RCC 7860 (cell line): ENCODE data around the gene FUT4.
"Not testable (repeated sequence)": the region's sequence is repeated elsewhere in the genome, so short reads cannot be mapped to it uniquely, and the experiment has no call there.

Experiments used
- DNase-seq: peaks from one replicate; pipeline ENCODE4 v3.0.0-alpha.2; 2015; ENCODE audit warnings: low spot score
- FAIRE-seq: peaks from 2 replicates; lab custom pipeline; 2012; peaks lifted over from hg19 to GRCh38; lab: Jason Lieb, UNC

The FUT4 gene

GRCh38 chr11:94563176-94563847, 19.6 kb downstream of the FUT4 start:
- no peak for FAIRE-seq

DNA sequence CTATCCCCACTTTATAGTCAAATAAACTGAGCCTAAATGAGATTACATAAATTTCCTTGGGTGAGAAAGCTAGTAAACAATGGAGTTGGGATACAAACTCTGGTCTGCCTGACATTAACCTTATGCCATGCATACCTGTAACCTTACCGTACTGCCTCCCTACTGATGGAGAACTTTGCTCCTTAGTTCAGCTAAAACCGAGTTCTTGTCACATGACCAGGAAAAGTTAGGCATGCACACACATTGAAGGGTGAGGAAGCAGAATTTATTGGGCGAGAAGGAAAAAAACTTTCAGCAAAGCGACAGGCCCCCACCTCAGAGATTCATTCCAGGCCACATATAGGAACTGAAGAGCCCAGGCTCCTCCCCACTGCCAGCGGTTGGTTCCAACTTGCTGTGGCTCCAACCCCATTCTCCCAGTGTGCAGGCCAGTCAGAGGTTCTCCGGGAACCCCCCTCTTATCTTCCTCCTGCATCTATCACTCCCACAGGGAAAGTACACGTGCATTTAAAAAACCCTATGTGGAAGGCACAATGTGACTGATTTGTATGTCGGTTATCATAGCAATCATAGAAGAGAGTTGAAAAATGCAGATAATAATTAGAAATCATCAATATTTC, 20.2 kb downstream of the FUT4 start:
- DNase-seq (no peak), FAIRE-seq (no peak)

More at GRCh38 chr11:94563176-94563847, 19.6 kb downstream of the FUT4 start:
- DNase-seq = peak; percentile 50

DNA sequence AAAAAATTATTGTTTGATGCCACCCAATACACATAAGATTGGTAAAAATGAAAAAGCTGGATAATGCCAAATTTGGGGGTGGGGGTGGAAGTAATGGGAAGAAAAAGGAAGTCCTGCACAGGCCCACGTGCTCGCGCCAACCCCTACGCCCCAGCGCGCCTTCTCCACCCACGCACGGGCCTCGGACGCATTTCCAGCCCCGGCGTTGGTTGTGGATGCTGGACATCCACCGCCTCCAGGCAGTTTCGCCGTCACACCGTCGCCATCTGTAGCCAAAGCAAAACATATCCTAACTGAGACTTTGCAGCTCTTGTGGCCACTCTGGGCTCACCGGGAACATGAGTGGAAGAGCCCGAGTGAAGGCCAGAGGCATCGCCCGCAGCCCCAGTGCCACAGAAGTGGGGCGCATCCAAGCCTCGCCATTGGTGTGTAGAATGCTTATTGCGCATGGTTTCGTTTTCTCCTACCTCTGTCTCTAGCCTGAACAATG, 23.5 kb downstream of the FUT4 start, which contains the start of gene PIWIL4:
Gene PIWIL4 (plus strand): TSS at position 188 of the 490 bp plus-strand sequence. CDS start 151 bp downstream, at position 339.
- DNase-seq (no peak), FAIRE-seq (no peak)

- DNase-seq (no peak), FAIRE-seq (no peak)
These were observed 24.5 kb downstream of the FUT4 start for GRCh38 chr11:94568200-94568599.

- FAIRE-seq = no peak
- no peak for DNase-seq
These were observed 25.0 kb downstream of the FUT4 start for GRCh38 chr11:94568717-94569116.

DNA sequence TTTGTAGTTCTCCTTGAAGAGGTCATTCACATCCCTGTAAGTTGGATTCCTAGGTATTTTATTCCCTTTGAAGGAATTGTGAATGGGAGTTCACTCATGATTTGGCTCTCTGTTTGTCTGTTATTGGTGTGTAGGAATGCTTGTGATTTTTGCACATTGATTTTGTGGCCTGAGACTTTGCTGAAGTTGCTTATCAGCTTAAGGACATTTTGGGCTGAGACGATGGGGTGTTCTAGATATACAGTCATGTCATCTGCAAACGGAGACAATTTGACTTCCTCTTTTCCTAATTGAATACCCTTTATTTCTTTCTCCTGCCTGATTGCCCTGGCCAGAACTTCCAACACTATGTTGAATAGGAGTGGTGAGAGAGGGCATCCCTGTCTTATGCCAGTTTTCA, 29.3 kb downstream of the FUT4 start:
- not testable (repeated sequence) for FAIRE-seq, DNase-seq

- FAIRE-seq (no peak), DNase-seq (no peak)
These were observed 30.7 kb downstream of the FUT4 start for GRCh38 chr11:94574193-94574961.

DNA sequence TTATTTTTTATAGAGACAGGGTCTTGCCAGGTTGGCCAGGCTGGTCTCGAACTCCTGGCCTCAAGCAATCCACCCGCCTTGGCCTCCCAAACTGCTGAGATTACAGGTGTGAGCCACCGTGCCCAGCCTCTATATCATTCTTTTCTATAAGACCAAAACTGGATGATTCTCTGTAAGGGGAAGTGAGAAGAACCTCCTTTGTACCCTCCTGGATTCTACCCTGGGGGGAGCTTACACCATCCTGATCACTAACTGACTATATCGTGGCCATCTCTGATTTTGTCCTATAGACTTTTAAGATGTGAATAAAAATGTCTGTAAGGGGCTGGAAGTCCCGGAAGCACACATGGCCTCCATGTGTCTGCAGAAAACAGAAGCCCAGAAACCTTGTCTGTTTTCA, 32.6 kb downstream of the FUT4 start:
- no peak for FAIRE-seq
- no peak for DNase-seq

DNA sequence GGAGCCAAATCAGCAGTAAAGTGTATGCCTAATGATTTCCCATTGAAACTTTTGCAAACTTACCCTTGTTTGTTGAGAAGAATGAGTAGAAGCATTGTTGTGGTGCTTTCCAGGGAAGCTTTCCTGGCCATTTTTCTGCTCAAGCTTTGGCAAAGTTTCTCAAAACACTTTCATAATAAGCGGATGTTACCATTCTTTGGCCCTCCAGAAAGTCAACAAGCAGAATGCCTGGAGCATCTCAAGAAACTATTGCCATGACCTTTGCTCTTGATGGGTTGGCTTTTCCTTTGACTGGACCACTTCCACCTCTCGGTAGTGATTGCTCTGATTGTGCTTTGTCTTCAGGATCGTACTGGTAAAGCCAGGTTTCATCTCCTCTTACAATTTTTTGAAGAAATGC, 34.1 kb downstream of the FUT4 start:
- FAIRE-seq (no peak), DNase-seq (no peak)

DNA sequence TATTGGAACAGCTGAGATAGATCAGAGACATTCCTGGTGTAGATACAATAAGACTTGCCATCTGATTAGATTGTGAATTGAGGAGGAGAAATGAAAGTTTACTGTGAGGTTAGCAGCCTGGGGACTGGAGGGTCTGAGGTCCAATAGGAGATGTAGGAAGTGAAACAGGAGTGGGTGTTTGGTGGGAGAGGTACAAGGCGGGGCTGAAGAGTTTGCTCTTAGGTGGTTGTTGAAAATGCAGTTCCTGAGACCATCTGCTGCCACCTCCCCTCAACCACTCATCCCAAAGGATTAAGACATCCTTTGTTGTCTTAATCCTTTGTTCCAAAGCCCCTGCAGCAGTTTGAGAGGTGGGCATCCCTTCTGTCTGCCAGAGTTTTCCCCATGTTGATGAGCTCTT, 38.2 kb downstream of the FUT4 start:
- DNase-seq (no peak), FAIRE-seq (no peak)

DNA sequence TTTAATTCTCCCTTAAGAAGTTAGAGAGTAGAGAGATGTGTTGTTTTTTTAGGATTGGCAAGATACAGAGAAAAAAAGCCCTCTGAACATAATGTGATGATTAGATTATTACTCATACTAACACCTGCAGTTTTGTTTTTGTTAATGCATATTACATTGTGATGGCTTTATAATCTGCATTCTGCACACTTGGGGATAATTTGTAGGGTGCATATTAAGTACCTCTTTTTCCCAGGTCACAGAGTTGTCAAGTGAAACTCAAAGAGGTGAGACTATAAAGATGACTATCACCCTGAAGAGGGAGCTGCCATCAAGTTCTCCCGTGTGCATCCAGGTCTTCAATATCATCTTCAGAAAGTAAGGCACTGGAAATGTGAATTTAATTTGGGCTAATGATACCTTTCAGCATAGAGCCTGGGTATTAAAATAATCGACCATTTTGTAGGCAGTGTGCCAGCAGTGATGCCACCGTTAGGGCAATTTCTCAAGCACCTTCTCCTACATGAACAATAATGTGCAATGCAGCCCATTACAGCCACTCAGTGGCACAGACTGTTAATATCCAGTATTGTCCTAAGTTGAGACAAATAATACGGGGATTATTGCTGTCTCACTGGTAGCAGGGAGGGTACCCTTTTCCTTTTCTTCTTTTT, 39.6 kb downstream of the FUT4 start:
- DNase-seq = no peak
- FAIRE-seq = no peak

- FAIRE-seq = no peak
- no peak for DNase-seq
These were observed 40.3 kb downstream of the FUT4 start for GRCh38 chr11:94583866-94584500.

DNA sequence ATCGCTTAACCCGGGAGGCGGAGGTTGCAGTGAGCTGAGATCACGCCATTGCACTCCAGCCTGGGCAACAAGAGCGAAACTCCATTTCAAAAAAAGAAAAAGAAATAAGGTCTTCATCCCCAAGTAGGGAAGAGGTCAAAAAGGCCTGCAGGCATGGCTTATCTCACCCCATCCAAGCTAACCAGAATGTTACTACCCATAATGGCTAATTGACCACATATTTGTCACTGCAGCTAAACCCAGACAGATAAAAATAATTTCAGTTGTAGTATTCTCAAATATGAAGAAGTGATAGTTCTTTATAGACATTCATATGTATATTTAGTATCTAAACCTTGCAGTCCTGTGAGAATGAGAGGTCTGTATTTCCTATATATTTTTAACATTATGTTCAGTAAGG, 41.3 kb downstream of the FUT4 start:
- no peak for FAIRE-seq
- DNase-seq = no peak

- FAIRE-seq (no peak), DNase-seq (no peak)
These were observed 41.7 kb downstream of the FUT4 start for GRCh38 chr11:94585399-94585798.

- no peak for FAIRE-seq
- no peak for DNase-seq
These were observed 42.8 kb downstream of the FUT4 start for GRCh38 chr11:94586546-94586945.

DNA sequence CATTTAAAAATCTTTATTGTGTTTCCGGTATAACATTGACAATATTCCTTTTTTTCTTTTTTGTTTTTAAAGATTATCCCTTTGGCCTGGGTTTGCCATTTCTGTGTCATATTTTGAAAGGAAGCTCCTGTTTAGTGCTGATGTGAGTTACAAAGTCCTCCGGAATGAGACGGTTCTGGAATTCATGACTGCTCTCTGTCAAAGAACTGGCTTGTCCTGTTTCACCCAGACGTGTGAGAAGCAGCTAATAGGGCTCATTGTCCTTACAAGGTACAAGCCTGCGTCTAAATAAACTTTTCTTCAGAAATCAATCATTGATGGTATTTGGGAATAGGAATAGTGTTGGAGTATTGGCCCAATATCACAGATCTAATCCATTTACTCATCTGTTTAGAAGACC, 43.3 kb downstream of the FUT4 start:
- FAIRE-seq = no peak
- DNase-seq = no peak

DNA sequence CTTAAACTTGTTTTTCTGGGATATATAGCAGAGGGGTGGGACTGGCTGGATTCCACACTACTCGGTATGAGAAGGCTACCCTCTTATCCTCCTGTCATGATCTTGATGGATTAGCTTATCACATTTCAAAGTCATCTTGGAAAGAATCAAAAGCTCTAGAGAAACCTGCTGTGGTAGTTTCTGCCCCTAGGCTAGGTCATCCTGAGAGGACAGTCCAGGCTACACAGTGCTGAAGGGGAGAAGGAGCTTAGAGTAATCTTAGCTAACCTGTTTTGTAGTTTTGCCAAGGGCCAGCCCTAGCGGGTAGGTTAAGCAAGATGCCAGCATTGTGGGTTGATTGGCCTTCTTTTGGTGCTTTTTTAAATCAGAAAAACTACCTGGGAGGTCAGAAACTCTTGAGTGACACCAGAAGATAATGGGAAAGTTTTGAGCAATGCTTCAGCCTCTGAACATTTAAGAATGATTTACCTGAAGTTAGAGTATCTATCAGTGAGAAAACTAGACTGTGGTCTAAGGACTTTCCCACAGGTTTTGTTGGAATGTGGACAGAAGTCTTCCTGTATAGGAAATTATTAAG, 44.7 kb downstream of the FUT4 start:
- FAIRE-seq (no peak), DNase-seq (no peak)

GRCh38 chr11:94590352-94591041, 46.8 kb downstream of the FUT4 start:
- FAIRE-seq (no peak), DNase-seq (no peak)

- DNase-seq (no peak), FAIRE-seq (no peak)
These were observed 49.3 kb downstream of the FUT4 start for GRCh38 chr11:94593030-94593429.

DNA sequence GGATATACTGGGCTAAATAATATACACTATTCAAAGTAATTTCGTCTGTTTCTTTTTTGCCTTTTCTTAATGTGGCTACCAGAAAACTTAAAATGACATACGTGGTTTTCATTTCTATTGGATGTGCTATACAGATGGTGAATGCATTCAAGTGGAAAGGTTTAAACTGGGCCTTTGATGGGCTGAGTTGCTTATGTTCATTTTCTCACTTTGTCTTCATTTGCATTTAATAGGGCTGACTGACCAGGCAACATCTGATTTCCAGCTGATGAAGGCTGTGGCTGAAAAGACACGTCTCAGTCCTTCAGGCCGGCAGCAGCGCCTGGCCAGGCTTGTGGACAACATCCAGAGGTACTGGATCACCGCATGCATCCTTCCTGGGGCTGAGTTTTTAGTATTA, 51.4 kb downstream of the FUT4 start:
- FAIRE-seq = no peak
- no peak for DNase-seq
